HEK293 (cell line): Measurements from ENCODE around the gene ZDHHC3.

Experiments
- CTCF ChIP-seq: fragments of 450-650 bp; formaldehyde crosslinking; IDR thresholded peaks from 2 replicates; pipeline ENCODE4 v1.5.1; 2016; ENCODE audit warnings: missing biosample characterization, missing genetic modification characterization
- GLIS2 ChIP-seq: fragments of 450-650 bp; formaldehyde crosslinking; IDR thresholded peaks from 2 replicates; pipeline ENCODE4 v1.5.1; 2016; ENCODE audit warnings: missing biosample characterization, missing genetic modification characterization
- HOXA7 ChIP-seq: sonication (generic); formaldehyde crosslinking; IDR thresholded peaks from 2 replicates; pipeline ENCODE4 v1.8.1; 2022; ENCODE audit warnings: missing genetic modification reagents, borderline replicate concordance
- PATZ1 ChIP-seq: fragments of 450-650 bp; formaldehyde crosslinking; IDR thresholded peaks from 2 replicates; pipeline ENCODE4 v1.5.1; 2016; ENCODE audit warnings: missing biosample characterization, missing genetic modification characterization
- YY1 ChIP-seq: fragments of 450-650 bp; formaldehyde crosslinking; IDR thresholded peaks from 2 replicates; pipeline ENCODE4 v1.5.1; 2018; ENCODE audit warnings: missing biosample characterization, missing genetic modification characterization
- ZBTB17 ChIP-seq: fragments of 450-650 bp; formaldehyde crosslinking; IDR thresholded peaks from 2 replicates; pipeline ENCODE4 v1.5.1; 2016; ENCODE audit warnings: missing biosample characterization, missing genetic modification characterization
- ZNF121 ChIP-seq: fragments of 450-650 bp; formaldehyde crosslinking; IDR thresholded peaks from 2 replicates; pipeline ENCODE4 v1.5.1; 2016; ENCODE audit warnings: missing biosample characterization, missing genetic modification characterization
- ZNF239 ChIP-seq: fragments of 450-650 bp; formaldehyde crosslinking; IDR thresholded peaks from 2 replicates; pipeline ENCODE4 v1.5.1; 2016; ENCODE audit warnings: missing biosample characterization, missing genetic modification characterization
- ZNF311 ChIP-seq: fragments of 450-650 bp; formaldehyde crosslinking; IDR thresholded peaks from 2 replicates; pipeline ENCODE4 v1.5.1; 2017; ENCODE audit warnings: missing biosample characterization, missing genetic modification characterization, borderline replicate concordance
- ZNF510 ChIP-seq: fragments of 450-650 bp; formaldehyde crosslinking; IDR thresholded peaks from 2 replicates; pipeline ENCODE4 v1.5.1; 2018; ENCODE audit warnings: mild to moderate bottlenecking, missing genetic modification characterization, missing biosample characterization; ENCODE audit not compliant: insufficient replicate concordance
- ZNF626 ChIP-seq: fragments of 450-650 bp; sonication (Bioruptor Pico); formaldehyde crosslinking; IDR thresholded peaks from 2 replicates; pipeline ENCODE4 v1.5.1; 2018; ENCODE audit warnings: missing biosample characterization, missing genetic modification characterization, inconsistent platforms
- TF ChIP-seq, protein P1 (sequence below): fragments of 450-650 bp; formaldehyde crosslinking; IDR thresholded peaks from 2 replicates; pipeline ENCODE4 v1.5.1; 2016; ENCODE audit warnings: missing biosample characterization, missing genetic modification characterization

- no peak for TF ChIP-seq ZNF311 (tag by site-specific recombination)
- TF ChIP-seq, protein P1, sequence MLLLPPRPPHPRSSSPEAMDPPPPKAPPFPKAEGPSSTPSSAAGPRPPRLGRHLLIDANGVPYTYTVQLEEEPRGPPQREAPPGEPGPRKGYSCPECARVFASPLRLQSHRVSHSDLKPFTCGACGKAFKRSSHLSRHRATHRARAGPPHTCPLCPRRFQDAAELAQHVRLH (tag by site-specific recombination): no peak
- TF ChIP-seq YY1: no peak
- no peak for TF ChIP-seq ZNF510
- no peak for TF ChIP-seq ZNF239 (tag by site-specific recombination)
- no peak for TF ChIP-seq CTCF (tag by site-specific recombination)
- no peak for TF ChIP-seq HOXA7 (CRISPR knock-in tag)
- no peak for TF ChIP-seq ZNF121
- TF ChIP-seq GLIS2 (tag by site-specific recombination): no peak
- TF ChIP-seq PATZ1 (tag by site-specific recombination): no peak
- TF ChIP-seq ZBTB17 (tag by site-specific recombination): no peak
- TF ChIP-seq ZNF626 (tag by site-specific recombination): no peak
Observed at GRCh38 chr3:45016916-45017315, 40.9 kb upstream of the ZDHHC3 start.
